ENCODE results near the gene CREB3.

CREB3 gene

DNA sequence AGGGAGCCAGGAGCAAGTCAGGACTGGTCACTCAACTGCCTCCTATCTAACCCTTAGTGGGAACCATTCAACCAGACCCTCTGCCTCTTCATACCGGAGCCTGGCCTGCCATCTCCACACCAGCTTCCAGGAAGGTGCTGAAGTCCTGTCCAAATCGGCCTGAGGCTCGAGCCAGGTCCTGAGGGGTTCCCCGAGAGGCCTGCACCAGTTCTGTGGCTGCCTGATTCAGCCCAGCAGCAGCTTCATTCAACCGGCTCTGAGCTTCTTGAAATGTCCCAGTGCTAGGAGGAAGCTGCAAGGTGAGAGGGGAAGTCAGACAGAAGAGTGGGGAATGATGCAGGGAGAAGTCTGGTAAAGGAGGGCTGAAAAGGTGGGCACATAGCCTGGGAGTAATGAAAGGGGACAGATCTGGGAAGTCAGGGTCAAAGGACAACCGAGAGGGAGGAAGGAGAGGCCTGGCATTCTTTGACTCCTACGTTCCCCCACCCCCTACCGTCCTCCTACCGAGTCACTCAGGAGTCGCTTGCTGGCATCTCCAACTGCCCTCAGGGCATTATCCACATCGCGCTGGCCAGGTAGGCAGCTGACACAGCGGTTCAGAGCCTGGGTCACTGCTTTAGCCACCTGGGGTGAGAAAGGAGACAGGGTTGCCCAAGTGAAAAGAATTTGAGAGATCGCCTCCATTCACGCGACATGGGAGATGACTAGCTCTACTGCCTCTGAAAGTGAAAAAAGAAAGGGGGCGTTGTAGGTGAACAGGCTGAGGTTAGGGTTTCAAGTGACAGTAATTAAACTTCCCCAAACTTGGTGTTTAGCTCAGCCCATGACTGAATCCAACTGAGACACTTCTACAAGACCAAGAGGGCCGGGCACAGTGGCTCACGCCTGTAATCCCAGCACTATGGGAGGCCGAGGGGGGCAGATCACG, 20.7 kb upstream of the CREB3 start:
- TF ChIP-seq CTCF (IDR thresholded peaks at IDR 0.05): no peak
- DNase-seq: no peak
- H3K36me3 Mint-ChIP-seq (ENCODE audit: low read depth): peaks cover 88% of the 10 kb centered on the region
- H3K9me3 Mint-ChIP-seq: no peaks in the 10 kb centered on the region
- H3K27ac Mint-ChIP-seq: peak overlapping the region; percentile 90
- no peak overlapping the region for H3K4me3 Mint-ChIP-seq
- H3K27me3 Mint-ChIP-seq (ENCODE audit: low read depth, poor library complexity): no peaks in the 10 kb centered on the region
- peaks cover 8% of the 10 kb centered on the region for H3K4me1 Mint-ChIP-seq

GRCh38 chr9:35712762-35713400, 19.6 kb upstream of the CREB3 start:
- Mint-ChIP-seq H3K27ac (no peak overlapping the region), H3K4me3 (no peak overlapping the region), H3K4me1 (peaks cover 8% of the 10 kb centered on the region), H3K27me3 (ENCODE audit: low read depth, poor library complexity) (no peaks in the 10 kb centered on the region), H3K36me3 (ENCODE audit: low read depth) (peaks cover 88% of the 10 kb centered on the region), H3K9me3 (no peaks in the 10 kb centered on the region)
- DNase-seq: no peak
- no peak for TF ChIP-seq CTCF (IDR thresholded peaks at IDR 0.05)

GRCh38 chr9:35713578-35713977, 18.9 kb upstream of the CREB3 start:
- H3K9me3 Mint-ChIP-seq: no peaks in the 10 kb centered on the region
- H3K27ac Mint-ChIP-seq: no peak overlapping the region
- DNase-seq: no peak
- H3K4me1 Mint-ChIP-seq: peaks cover 8% of the 10 kb centered on the region
- no peak for TF ChIP-seq CTCF (IDR thresholded peaks at IDR 0.05)
- no peaks in the 10 kb centered on the region for H3K27me3 Mint-ChIP-seq (ENCODE audit: low read depth, poor library complexity)
- H3K36me3 Mint-ChIP-seq (ENCODE audit: low read depth): peaks cover 88% of the 10 kb centered on the region
- no peak overlapping the region for H3K4me3 Mint-ChIP-seq

- Mint-ChIP-seq H3K27me3 (ENCODE audit: low read depth, poor library complexity) (no peaks in the 10 kb centered on the region), H3K9me3 (no peaks in the 10 kb centered on the region), H3K4me1 (peaks cover 8% of the 10 kb centered on the region), H3K36me3 (ENCODE audit: low read depth) (peaks cover 86% of the 10 kb centered on the region), H3K27ac (no peak overlapping the region), H3K4me3 (no peak overlapping the region)
- no peak for TF ChIP-seq CTCF (IDR thresholded peaks at IDR 0.05)
- no peak for DNase-seq
Measured at GRCh38 chr9:35714123-35714522, 18.3 kb upstream of the CREB3 start.

GRCh38 chr9:35714579-35715252, 17.8 kb upstream of the CREB3 start:
- no peak for DNase-seq
- H3K4me3 Mint-ChIP-seq: no peak overlapping the region
- H3K27me3 Mint-ChIP-seq (ENCODE audit: low read depth, poor library complexity): no peaks in the 10 kb centered on the region
- peaks cover 88% of the 10 kb centered on the region for H3K36me3 Mint-ChIP-seq (ENCODE audit: low read depth)
- TF ChIP-seq CTCF (IDR thresholded peaks at IDR 0.05): no peak
- peaks cover 8% of the 10 kb centered on the region for H3K4me1 Mint-ChIP-seq
- H3K27ac Mint-ChIP-seq: peak overlapping the region; percentile 64
- H3K9me3 Mint-ChIP-seq: no peaks in the 10 kb centered on the region

Measured in nephron progenitor cell (in vitro differentiated cells).